HT-29 (cell line): ENCODE data around the gene ATP9A. TPM values are rescaled to one million over a fixed set of nuclear protein-coding genes. Genes with fewer than 3 reads are reported as not detected.
"Not testable (repeated sequence)": the region's sequence is repeated elsewhere in the genome, so short reads cannot be mapped to it uniquely, and the experiment has no call there.

Experiments
- DNase-seq: peaks from one replicate; pipeline ENCODE4 v3.0.0-alpha.2; 2015; ENCODE audit warnings: low spot score
- total RNA-seq: library from RNA; depleted of rRNA; stranded (reverse); fragments of >200 nt; shearing (Covaris generic); gene quantifications from 2 replicates; pipeline ENCODE4 v1.2.3, GENCODE V29; 2014

ATP9A gene
- total RNA-seq, 1 experiment from 2014 or later = 70.3 TPM

DNA sequence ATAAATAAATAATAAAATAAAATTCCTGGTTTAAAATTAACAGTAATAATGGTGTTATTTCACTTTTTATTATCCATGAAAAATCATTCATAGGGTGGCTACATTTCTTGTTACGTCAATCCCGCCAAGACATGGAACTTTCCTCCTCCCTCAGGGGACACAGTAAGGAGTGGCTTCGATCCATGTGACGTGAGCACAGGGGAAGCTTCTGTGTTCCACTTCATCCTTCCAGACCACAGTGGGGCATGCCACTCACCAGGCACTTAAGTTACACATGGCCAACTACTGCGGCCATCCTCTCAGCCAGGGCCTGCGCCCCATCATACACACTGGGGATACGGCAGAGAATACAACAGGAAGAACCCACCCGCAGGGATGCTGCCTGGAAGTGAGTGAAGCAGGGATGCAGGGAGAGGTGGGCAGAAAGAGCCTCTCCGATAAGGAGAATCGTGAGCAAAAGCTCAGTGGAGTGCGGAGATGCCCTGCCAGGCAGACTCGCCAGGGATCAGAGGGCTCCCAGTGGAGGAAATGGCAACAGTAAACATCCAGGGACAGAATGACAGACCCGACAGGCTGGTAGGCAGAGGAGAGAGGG is 75.3 kb downstream of the ATP9A start:
- no peak for DNase-seq

DNA sequence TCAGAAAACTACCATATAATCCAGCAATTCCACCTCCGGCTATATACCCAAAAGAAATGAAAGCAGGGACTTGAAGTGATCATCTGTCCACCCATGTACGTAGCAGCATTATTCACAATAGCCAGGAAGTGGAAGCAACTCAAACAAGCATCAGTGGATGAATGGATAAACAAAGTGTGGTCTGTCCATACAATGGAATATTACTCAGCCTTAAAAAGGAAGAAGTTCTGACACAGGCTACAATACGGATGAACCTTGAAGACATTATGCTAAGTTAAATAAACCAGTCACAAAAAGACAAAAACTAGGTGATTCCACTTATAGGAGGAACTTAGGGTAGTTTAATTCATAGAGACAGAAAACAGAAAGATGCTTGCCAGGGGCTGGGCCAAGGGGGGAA is 76.5 kb downstream of the ATP9A start:
- DNase-seq = no peak

DNA sequence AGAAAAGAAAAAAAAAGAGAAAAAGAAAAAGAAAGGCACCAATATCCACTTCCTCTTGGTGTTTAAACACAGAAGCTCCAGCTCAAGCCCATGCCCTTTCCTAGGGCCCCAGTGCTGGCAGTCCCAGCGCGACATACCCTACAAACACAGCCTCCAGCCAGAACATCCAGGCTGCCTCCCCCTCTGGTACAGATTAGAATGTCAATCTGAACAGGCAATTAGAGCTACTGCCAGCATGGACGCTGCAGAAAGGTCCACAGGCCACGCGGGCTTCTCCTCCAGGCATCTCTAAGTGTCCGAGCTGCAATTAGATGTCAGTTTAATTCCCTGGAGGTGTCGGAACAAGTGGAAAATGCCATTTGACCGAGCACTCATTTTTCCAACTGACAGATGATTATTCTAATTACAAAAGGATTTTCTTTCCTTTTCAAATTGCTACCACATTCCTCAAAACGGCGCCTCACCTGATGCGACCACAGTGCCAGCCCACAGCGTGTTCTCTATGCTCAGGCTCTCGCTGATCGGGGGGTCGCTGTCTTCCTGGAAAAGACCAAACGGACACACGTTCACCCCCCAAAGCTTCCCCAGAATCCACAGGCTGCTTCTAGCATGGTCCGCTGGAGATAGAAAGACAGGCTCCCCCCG is 79.5 kb downstream of the ATP9A start:
- DNase-seq = no peak

DNA sequence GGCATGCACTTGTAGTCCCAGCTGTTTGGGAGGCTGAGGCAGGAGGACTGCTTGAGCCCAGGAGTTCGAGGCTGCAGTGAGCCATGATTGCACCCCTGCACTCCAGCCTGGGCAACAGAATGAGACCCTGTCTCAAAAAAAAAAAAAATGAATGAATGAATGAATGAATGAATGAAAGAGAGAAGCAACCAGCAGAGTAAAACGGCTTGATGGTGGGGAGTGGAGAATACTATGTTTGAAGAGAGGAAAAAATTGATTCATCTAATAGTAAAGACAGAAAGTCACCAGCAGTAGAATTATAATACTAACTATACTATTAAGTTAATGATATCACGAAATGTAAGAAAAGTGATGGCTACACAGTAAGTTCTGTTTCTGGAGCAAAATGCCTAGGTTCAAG is 80.6 kb downstream of the ATP9A start:
- no peak for DNase-seq

DNA sequence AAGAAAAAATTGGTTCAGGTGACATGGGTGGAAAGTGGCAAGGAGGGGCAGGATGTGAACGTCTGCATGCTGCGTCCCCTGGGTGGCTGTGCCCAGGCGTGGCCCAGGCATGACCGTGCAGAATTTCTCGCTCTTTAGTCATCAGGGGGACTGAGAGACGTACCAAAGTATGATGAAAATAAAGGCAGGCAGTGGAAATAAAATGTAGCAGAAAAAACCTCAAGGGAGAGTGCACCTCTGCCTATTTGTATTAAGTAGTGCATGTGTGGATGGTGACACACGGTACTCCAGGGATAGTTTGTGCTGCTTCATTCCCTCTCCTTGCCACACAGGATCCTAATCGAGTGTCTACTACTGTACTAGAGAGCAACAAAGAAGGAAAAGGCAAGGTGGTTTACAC is 81.1 kb downstream of the ATP9A start:
- peak; percentile 43 for DNase-seq

DNA sequence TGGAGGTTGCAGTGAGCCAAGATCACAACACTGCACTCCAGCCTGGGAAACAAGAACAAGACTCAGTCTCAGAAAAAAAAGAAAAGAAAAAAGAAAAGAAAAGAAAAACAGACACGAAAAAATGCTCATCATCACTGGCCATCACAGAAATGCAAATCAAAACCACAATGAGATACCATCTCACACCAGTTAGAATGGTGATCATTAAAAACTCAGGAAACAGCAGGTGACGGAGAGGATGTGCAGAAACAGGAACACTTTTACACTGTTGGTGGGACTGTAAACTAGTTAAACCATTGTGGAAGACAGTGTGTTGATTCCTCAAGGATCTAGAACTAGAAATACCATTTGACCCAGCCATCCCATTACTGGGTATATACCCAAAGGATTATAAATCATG is 82.7 kb downstream of the ATP9A start:
- not testable (repeated sequence) for DNase-seq

DNA sequence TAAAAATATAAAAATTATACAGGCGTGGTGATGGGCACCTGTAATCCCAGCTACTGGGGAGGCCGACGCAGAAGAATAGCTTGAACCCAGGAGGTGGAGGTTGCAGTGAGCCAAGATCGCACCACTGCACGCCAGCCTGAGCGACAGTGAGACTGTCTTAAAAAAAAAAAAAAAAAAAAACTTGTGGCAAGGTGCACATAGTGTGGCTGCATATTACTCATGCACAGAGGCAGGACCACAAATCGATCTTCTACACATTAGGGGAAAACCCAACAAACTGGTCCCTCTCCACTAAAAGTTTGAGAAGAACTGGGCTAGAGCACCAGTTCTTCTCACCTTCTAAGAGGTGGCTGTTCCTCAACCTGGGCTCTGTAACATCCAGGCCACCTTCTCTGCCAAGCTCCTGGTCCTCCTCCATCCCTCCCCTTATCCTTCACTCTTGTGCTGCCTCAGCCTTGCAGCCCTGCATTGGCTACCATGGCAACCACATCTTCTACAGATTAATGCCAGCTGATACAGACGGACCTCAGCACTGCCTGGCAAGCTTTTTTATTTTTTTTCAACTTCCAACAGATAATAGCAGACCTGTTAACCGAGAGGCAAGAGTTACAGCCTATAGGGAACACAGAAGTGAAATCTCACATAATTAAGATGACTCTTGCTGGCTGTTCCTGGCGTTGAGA is 88.0 kb downstream of the ATP9A start:
- no peak for DNase-seq

DNA sequence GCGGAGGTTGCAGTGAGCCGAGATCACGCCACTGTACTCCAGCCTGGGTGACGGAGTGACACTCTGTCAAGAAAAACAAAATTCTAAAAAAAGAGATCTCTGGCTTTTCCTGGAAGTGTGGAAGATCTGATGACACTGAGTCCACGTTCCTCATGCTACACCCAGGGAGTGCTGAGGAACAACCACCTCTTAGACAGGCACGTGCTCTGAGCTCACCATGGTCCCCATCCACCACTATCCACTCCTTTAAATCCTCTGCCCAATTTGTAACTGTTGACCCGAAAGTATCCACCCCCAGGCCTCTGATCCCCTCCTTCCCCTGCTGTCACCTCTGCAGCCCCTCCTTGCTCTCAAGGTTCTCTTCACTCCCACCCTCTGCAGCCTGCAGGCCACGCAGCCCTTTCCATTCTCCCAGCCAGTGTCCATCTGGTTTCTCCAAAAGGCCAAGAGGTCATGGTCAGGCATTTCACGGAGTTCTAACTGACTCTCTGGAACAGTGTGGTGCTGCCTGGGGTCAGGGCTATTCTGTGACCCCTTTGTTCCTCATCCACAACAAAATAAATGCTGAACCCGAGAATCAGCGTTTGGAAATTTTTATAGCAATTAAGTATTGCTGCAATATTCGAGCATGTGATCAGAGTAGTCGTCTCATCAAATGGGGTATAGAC is 88.8 kb downstream of the ATP9A start:
- no peak for DNase-seq

DNA sequence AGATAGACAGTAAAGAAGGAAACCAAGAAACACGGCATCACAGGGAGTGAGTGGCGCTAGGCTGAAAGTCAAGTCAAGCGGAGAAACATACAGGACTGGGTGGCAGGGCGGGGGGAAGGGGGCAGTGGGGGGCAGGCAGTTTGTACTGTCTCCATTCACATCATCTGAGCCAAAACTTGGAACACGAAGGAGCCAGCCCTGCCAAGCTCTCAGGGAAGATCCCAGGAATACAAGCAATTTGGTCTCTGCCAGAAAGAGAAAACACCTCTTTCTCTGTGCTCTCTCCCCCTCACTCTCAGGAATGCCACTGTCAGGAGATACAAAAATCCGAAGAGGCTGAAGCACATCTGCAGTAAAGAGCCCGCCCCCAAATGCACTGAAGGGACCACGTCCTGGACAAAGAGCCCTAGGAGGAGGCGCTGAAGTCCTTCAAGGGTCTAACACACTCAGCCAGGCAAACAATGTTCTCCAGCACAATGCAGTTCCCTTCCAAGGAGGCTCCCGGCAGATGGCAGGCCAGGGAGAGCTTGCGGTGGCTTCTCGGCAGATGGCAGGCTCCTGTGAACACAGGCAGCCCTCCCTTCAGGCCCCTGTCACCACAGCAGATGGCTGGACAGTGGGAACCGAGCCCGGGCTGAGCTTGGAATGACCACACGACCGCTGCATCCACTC is 90.0 kb downstream of the ATP9A start:
- no peak for DNase-seq

DNA sequence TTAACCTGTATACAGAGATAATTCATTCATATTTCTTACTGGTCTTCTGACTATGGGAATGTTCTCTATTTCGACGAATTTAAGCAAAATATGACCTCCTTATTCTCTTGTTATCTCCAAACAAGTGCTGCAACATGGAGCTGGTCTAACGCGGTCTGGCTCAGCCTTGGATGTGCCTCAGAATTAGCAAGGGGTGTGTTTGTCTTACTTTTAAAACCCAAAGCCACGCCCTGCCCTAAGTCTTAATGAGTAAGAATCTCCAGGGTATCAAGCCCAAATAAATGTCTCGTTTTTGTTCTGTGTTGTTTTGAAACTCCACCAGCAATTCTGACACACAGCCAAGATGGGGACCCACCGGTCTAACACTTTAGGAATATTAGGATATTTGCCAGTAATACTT is 99.2 kb downstream of the ATP9A start:
- no peak for DNase-seq

DNA sequence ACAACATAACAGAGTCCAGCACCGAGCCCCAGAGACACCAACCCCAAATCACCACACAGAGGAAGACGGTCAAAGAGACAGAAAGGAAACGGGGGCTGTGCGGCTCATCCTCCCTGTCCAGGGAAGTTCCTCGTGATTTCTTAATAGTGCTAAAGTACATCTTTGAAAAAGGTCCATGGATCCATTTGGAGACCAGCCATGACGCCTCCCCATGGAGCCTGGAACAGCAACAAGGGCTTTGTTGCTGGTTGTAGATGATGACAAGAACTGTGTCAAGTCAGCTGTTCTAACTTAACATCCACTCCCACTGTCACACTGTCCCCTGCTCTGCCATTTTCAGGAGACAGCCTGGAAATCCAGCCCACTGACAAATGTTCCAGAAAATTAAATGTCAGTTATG is 99.7 kb downstream of the ATP9A start:
- no peak for DNase-seq

DNA sequence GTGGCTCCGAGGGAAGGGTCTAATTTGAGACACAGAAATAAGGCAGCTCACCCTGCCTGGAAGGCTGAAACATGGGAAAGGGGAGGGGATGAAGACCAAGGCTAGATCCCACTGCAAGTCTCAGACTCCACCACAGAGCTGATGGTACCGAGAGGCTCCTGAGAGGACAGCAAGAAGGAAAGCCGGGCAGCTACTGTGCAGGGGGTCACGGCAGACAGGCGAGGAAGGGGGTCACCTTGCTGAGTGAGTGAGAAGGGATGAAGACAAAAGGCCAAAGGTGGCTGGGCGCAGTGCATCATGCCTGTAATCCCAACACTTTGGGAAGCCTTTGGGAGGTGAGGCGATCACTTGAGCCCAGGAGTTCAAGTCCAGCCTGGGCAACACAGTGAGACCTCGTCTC is 100.7 kb downstream of the ATP9A start:
- no peak for DNase-seq

DNA sequence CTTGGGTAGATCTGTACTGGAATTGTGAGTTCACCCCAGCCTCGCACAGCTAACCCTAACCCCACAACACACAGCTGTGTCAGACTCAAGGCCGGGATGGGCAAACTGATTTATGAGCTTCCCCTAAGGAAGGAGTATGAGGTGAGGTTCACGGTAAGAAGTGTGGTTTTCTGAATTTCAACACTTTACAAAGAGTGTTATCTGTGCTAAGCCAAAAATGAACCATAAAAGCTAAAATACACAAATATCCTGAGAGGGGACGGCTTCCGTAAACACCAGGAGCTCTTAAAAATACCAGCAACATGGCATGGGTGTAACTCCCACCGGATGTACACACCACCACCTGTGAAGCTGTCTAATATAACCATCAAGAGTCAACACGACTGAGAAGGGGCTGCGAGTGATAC is 101.2 kb downstream of the ATP9A start:
- DNase-seq = peak; percentile 31

DNA sequence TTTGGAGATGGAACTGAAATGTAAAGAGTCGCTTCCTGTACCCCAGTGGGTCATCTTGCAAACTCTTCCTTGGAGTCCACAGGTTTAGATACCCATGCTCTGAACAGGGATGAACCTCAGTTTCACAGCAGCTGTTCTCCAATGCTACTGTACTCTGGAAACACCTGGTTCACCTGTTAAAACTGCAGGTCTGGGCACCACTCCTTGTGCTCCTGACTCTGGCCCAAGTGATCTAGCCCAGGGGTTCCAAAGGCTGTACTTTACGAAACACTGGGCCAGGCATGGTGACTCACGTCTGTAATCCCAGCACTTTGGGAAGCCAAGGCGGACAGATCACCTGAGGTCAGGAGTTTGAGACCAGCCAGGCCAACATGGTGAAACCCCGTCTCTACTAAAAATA is 102.1 kb downstream of the ATP9A start:
- no peak for DNase-seq

DNA sequence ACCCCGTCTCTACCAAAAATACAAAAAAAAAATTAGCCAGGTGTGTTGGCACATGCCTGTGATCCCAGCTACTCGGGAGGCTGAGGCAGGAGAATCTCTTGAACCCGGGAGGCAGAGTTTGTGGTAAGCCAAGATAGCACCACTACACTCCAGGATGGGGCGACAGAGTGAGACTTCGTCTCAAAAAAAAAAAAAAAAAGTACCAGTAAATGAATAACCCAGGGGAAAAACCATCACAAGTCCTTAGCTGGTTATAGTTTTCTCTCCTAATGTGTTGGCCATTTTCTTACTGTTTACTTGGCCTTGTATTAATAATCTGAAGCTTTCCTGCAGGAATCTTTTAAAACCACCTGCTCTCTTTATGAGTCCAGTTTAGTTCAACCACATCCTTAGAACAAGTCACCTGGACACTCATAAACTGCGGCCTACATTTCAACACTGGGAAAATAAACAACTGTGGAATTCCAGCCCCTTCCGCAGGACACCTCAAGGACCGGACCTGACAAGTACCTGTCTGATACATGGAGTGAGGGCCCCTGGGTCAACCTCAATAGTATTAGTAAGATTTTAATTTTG is 102.6 kb downstream of the ATP9A start:
- DNase-seq = peak; percentile 94

DNA sequence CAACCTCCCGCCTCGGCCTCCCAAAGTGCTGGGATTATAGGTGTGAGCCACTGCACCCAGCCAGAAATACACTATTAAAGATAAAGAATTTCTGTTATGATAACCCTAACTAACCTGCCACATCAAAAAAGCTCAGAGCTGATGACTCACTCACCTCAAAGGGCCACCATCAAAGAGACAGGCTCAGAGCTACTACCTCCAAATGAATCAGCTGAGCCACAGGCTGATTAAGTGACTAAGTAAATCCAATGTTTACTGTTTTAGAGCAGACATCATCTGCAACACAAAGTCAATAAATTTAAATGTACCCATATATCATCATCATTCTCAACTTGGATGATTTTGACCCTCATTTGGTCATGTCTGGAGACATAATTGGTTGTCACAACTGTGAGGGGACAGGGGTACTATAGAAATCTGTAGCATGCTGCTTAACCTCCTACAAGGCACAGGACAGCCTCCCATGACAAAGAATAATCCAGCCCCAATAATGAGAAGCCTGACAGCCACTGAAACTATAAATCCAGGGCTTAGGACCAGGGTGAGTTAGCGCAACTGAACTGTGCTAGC is 106.5 kb downstream of the ATP9A start:
- DNase-seq = peak; percentile 90

DNA sequence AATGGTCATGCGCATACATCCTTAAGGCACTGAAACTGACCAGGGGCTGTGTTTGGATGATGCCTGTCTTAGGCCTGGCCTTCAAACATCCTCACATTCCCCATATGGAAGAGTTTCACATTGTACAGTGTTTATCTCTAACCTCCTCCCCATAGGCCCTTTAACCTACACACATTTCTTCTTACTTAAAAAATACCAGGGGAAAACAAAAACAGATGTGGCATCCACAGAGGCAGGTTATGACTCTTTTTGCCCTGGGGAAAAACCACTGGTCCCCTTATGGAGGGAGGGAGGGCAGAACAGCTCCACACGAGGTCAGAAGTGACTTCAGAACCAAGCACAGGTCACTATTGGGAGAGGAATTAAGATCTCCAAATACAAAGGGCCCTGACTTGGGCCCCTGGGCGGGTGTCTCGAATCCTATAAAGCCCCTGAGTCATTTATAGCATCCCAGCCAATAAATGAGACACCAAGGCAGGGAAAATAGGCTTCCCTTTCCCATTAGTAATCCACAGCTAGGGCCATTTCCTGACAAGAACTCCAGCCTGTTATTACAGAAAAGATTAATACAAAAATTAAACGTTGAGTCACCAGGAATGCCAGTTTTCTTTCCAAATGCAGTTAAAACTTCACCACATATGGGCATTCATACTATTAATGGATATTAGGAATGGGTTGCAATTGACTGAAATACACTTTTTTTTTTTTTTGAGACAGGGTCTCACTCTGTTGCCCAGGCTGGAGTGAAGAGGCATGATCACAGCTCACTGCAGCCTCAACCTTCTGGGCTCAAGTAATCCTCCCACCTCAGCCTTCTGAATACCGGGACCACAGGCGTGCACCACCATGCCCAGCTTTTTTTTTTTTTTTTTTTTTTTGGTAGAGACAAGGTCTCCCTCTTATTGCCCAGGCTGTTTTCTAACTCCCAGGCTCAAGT is 107.2 kb downstream of the ATP9A start:
- peak; percentile 50 for DNase-seq

DNA sequence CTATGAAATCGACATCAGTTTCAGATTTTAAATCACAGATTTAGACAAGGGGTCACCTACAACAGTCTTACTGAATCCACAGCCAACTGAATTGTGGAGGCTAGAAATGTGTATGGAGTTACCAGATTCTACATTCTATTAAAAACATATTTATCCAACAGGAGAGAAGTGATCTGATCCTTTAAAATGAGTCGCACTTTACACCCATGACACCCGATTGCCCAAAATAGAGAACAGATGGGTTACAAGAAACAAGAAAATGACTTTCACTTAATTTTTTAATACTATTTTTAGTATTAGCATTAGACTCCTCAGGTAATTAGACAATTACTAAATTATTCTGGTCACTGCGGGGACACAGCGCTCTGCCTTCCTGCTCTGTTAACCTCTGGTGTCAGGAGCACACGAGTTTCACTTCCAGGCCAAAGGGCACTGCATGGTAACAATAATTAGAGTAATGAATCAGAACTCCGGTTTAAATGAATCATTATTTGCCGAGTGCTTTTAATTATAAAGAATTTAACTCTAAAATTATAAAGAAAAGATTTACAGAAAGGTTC is 108.6 kb downstream of the ATP9A start:
- DNase-seq = no peak

DNA sequence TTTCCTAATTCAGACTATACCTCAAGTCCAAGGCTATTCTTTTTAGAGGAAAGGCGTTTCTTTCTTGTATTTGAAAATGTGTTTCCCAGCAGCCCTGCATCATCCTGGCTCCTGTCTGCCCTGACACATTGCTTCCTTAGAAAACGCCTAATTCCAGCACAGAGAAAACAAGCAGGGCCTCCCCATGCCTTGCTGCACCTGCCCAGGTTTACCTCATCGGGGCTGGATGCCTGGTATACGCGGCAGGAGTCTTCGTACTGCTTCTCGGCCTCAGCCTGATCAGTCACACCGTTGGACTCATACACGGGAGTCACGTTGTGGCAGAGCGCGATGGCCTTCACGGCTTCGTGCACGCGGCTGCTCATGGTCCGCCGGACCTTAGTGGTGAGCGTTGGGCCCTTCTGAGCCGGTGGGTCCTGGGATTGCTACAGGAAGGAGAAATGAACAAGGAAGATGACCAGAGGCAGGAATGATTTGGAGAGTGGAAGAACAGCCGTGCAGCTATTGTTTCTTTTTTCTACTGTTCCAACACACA is 111.4 kb downstream of the ATP9A start:
- no peak for DNase-seq

DNA sequence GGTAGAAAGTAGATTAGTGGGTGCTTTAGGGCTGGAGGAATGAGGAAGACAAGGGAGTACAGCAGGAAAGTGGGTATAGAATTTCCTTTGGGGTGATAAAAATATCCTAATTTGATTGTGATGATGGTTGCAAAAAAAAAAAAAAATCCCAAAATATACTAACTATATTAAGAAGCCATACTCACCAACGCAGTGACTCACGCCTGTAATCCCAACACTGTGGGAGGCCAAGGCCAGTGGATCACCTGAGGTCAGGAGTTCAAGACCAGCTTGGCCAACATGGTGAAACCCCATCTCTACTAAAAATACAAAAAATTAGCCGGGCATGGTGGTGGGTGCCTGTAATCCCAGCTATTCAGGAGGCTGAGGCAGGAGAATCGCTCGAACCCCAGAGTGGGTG is 112.1 kb downstream of the ATP9A start:
- not testable (repeated sequence) for DNase-seq
